ENCODE measurements around the gene OTC. TPM values are rescaled to one million over a fixed set of nuclear protein-coding genes. Genes with fewer than 3 reads are reported as not detected.

The OTC gene
- polyA plus RNA-seq, 1 donor (not counting 4 experiments of a cell fraction or from before 2014, with no cell fraction given), result not detected

DNA sequence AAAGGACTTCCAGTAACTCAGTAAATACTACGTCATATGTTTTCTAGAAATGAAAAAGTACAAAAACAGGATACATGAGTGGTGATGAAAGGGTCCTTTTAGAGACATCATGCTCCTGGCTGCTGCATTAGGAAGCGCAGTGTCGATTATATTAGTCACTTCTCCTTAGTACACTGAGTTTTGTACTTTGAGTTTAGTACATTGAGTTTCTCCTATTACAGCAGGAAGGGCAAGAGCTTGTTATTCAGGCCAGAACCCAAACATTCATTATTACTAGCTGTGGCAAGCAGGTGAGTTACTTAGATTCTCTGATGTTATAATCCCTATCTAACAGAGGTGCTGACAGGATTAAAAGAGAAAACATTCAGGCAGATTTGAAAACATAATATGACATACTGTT lies 46.4 kb upstream of the OTC start:
- H2AFZ ChIP-seq (ENCODE audit: control insufficient read depth, low read length), result no peak overlapping the region
- TF ChIP-seq CTCF (optimal IDR thresholded peaks at IDR 0.05 in 1 of 3, IDR thresholded peaks at IDR 0.05 in 1 of 3, conservative IDR thresholded peaks at IDR 0.05 in 1 of 3; ENCODE audit: extremely low read depth in 1 of 3, insufficient read depth in 2 of 3, low read length in 3 of 3) (no peak), EZH2 (IDR thresholded peaks at IDR 0.05; ENCODE audit: low read length) (no peak)
- no peaks in the 10 kb centered on the region for H3K9me1 ChIP-seq (ENCODE audit: control insufficient read depth, extremely low read depth, insufficient read depth, low read length)
- dilution Hi-C loops (cut with MboI; ENCODE audit: extremely low pct_ligation_motif_present, low sequenced_read_pairs), result no loop called here
- H3K4me1 ChIP-seq (ENCODE audit: control insufficient read depth, extremely low read depth, insufficient read depth, low read length), result no peaks in the 10 kb centered on the region
- H3K79me2 ChIP-seq (ENCODE audit: control insufficient read depth, insufficient read depth, low read length), result no peaks in the 10 kb centered on the region
- no peak overlapping the region for H3K4me2 ChIP-seq (ENCODE audit: control insufficient read depth, extremely low read depth, insufficient read depth, low read depth, low read length)
- no peak for DNase-seq (ENCODE audit: low read depth, low spot score)
- H4K20me1 ChIP-seq (ENCODE audit: control insufficient read depth, extremely low read depth, insufficient read depth, low read length), result no peaks in the 10 kb centered on the region
- H3K27ac ChIP-seq (ENCODE audit: control insufficient read depth, insufficient read depth, low read length), result no peak overlapping the region
- no peak for FAIRE-seq
- H3K4me3 ChIP-seq (ENCODE audit: control insufficient read depth in 2 of 3, extremely low read depth in 1 of 3, insufficient read depth in 2 of 3, low read depth in 1 of 3, low read length in 3 of 3), result no peak overlapping the region
- no peaks in the 10 kb centered on the region for H3K27me3 ChIP-seq (ENCODE audit: control insufficient read depth, extremely low read depth, insufficient read depth, low read length)
- no peaks in the 10 kb centered on the region for H3K36me3 ChIP-seq (ENCODE audit: control insufficient read depth in 2 of 2, extremely low read depth in 1 of 2, insufficient read depth in 2 of 2, low read length in 2 of 2)
- no peaks in the 10 kb centered on the region for H3K9me3 ChIP-seq (ENCODE audit: control insufficient read depth, low read depth, low read length)
- no peak overlapping the region for H3K9ac ChIP-seq (ENCODE audit: control insufficient read depth, extremely low read depth, insufficient read depth, low read length)

DNA sequence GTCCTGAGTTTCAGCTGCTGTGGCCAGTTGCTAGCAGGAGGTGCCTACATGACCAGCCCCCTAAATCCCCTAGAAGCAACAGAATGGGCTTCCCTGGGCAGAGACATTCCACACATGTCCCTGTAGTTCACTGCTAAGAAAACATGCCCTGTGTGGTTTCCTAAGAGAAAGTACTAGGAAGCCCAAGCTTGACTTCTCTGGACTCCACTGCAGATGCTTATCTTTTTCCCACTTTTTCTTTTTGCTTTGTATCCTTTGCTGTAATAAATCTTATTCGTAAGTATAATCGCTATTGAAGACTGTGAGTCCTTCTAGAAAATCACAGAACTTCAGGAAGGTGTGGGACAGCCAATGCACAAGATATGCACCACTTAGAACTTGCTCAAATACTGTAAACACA lies 40.7 kb upstream of the OTC start:
- DNase-seq (ENCODE audit: low read depth, low spot score) (no peak), FAIRE-seq (no peak)
- Histone ChIP-seq H3K9ac (ENCODE audit: control insufficient read depth, extremely low read depth, insufficient read depth, low read length) (no peak overlapping the region), H3K4me2 (ENCODE audit: control insufficient read depth, extremely low read depth, insufficient read depth, low read depth, low read length) (no peak overlapping the region), H3K4me1 (ENCODE audit: control insufficient read depth, extremely low read depth, insufficient read depth, low read length) (peaks cover 18% of the 10 kb centered on the region), H3K27me3 (ENCODE audit: control insufficient read depth, extremely low read depth, insufficient read depth, low read length) (no peaks in the 10 kb centered on the region), H3K27ac (ENCODE audit: control insufficient read depth, insufficient read depth, low read length) (peak overlapping the region; percentile 2), H3K9me3 (ENCODE audit: control insufficient read depth, low read depth, low read length) (no peaks in the 10 kb centered on the region), H3K4me3 (ENCODE audit: control insufficient read depth in 2 of 3, extremely low read depth in 1 of 3, insufficient read depth in 2 of 3, low read depth in 1 of 3, low read length in 3 of 3) (no peak overlapping the region), H2AFZ (ENCODE audit: control insufficient read depth, low read length) (no peak overlapping the region), H3K36me3 (ENCODE audit: control insufficient read depth in 2 of 2, extremely low read depth in 1 of 2, insufficient read depth in 2 of 2, low read length in 2 of 2) (no peaks in the 10 kb centered on the region), H3K9me1 (ENCODE audit: control insufficient read depth, extremely low read depth, insufficient read depth, low read length) (no peaks in the 10 kb centered on the region), H3K79me2 (ENCODE audit: control insufficient read depth, insufficient read depth, low read length) (no peaks in the 10 kb centered on the region), H4K20me1 (ENCODE audit: control insufficient read depth, extremely low read depth, insufficient read depth, low read length) (no peaks in the 10 kb centered on the region)
- dilution Hi-C loops (cut with MboI; ENCODE audit: extremely low pct_ligation_motif_present, low sequenced_read_pairs), result no loop called here
- TF ChIP-seq CTCF (optimal IDR thresholded peaks at IDR 0.05 in 1 of 3, IDR thresholded peaks at IDR 0.05 in 1 of 3, conservative IDR thresholded peaks at IDR 0.05 in 1 of 3; ENCODE audit: extremely low read depth in 1 of 3, insufficient read depth in 2 of 3, low read length in 3 of 3) (no peak), EZH2 (IDR thresholded peaks at IDR 0.05; ENCODE audit: low read length) (no peak)
